OCI-LY3 (cell line): ENCODE data around the gene C1QTNF2.
"Not testable (repeated sequence)": the region's sequence is repeated elsewhere in the genome, so short reads cannot be mapped to it uniquely, and the experiment has no call there.

Experiments used
- H2AFZ ChIP-seq: fragments of 200-600, 300-600 bp; shearing (Covaris generic); 2 replicates; pipeline ENCODE4 v1.6.0; 2014; ENCODE audit warnings: antibody characterized with exemption, low read depth, low read length
- H3K27ac ChIP-seq: fragments of 200-600, 300-600 bp; sonication (generic); 2 replicates; pipeline ENCODE4 v1.5.1; 2014; ENCODE audit warnings: mild to moderate bottlenecking, low read length, moderate library complexity, mixed read lengths
- H3K27me3 ChIP-seq: fragments of 200-600, 300-600 bp; sonication (generic); 2 replicates; pipeline ENCODE4 v1.6.1; 2014; ENCODE audit warnings: low read depth, low read length, mixed read lengths
- H3K36me3 ChIP-seq: fragments of 200-600, 300-600 bp; sonication (generic); replicated peaks from 2 replicates; pipeline ENCODE3; 2014; ENCODE audit warnings: low read depth, low read length, mixed read lengths
- H3K4me1 ChIP-seq: fragments of 300-600, 200-600 bp; sonication (generic); 2 replicates; pipeline ENCODE4 v1.6.1; 2014; ENCODE audit warnings: low read length, mixed read lengths
- H3K4me2 ChIP-seq: fragments of 200-600, 300-600 bp; sonication (generic); 2 replicates; pipeline ENCODE4 v1.6.1; 2014; ENCODE audit warnings: low read length, mixed read lengths
- H3K4me3 ChIP-seq: fragments of 300-600, 200-600 bp; sonication (generic); 2 replicates; pipeline ENCODE4 v1.5.1; 2014; ENCODE audit warnings: antibody characterized with exemption, mild to moderate bottlenecking, low read length, moderate library complexity
- H3K79me2 ChIP-seq: fragments of 300-600, 200-600 bp; shearing (Covaris generic); 2 replicates; pipeline ENCODE4 v1.6.1; 2014; ENCODE audit warnings: mild to moderate bottlenecking, low read length, mixed read lengths
- H3K9ac ChIP-seq: fragments of 300-600, 200-600 bp; shearing (Covaris generic); 2 replicates; pipeline ENCODE4 v1.6.0; 2014; ENCODE audit warnings: mild to moderate bottlenecking, low read length, moderate library complexity
- H3K9me3 ChIP-seq: fragments of 200-600, 300-600 bp; shearing (Covaris generic); 2 replicates; pipeline ENCODE4 v1.6.1; 2014; ENCODE audit warnings: low read length, mixed read lengths; ENCODE audit not compliant: insufficient read depth
- H4K20me1 ChIP-seq: fragments of 200-600, 300-600 bp; sonication (generic); 2 replicates; pipeline ENCODE4 v1.6.1; 2016; ENCODE audit warnings: low read length, mixed read lengths; ENCODE audit not compliant: insufficient read depth
- CTCF ChIP-seq: fragments of 200-600, 300-600 bp; sonication (generic); IDR thresholded peaks from 2 replicates; pipeline ENCODE4 v1.5.1; 2014; ENCODE audit warnings: antibody characterized with exemption, low read length, low read depth
- EZH2phosphoT487 ChIP-seq: fragments of 200-600 bp; shearing (Covaris generic); IDR thresholded peaks from 2 replicates; pipeline ENCODE4 v1.6.1; 2018; ENCODE audit warnings: antibody characterized with exemption, mixed run types, low read depth

The C1QTNF2 gene

GRCh38 chr5:160341309-160341870 is 29.0 kb downstream of the C1QTNF2 start:
- no peaks in the 10 kb centered on the region for H3K9me3 ChIP-seq
- H2AFZ ChIP-seq: no peak overlapping the region
- no peaks in the 10 kb centered on the region for H3K79me2 ChIP-seq
- H4K20me1 ChIP-seq: no peaks in the 10 kb centered on the region
- no peak overlapping the region for H3K27ac ChIP-seq
- H3K4me2 ChIP-seq: no peak overlapping the region
- no peak overlapping the region for H3K9ac ChIP-seq
- peaks cover 4% of the 10 kb centered on the region; the same call in 1 of the 2 replicates for H3K4me1 ChIP-seq
- no peaks in the 10 kb centered on the region for H3K27me3 ChIP-seq
- H3K4me3 ChIP-seq: no peak overlapping the region
- H3K36me3 ChIP-seq: no peaks in the 10 kb centered on the region
- no peak for TF ChIP-seq EZH2phosphoT487
- no peak for TF ChIP-seq CTCF

GRCh38 chr5:160340513-160340912 is 29.9 kb downstream of the C1QTNF2 start:
- H3K4me1 ChIP-seq, H3K27ac ChIP-seq, H2AFZ ChIP-seq, H3K4me3 ChIP-seq, H3K4me2 ChIP-seq, H3K9ac ChIP-seq, H3K9me3 ChIP-seq, H3K79me2 ChIP-seq, H4K20me1 ChIP-seq, H3K36me3 ChIP-seq, H3K27me3 ChIP-seq: not testable (repeated sequence)

DNA sequence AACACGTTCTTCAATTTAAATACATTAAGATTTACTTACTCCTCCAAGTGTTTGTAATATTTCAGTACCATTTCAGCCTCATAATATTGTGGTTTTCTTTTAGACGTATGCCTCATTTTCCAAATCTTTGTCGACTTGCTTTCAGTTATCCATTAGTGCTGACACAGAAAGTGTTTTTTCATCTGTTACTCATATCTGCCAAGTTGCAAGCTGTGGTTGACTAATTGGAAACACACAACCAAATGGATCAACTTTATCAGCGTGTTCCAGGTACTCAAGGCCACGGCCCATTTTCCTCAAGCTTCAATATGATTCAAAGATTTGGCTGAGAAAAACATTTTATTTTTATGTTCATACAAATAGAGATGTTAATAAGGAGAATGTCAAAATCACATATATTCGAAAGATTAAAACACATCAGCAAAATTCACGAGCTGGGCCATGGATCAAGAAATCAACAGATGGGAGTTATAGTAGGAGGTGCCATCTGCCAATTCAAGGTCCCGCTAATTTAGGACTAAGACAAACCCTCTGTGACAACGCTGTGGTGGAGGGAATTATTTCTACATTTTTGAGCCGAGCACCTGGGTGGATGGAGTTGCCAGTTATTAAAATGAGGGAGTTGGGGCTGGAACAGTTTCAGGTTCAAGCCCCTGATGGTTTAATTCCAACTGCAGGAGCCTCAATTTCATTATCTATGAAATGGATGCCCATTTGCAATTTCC is 30.9 kb downstream of the C1QTNF2 start:
- Histone ChIP-seq H3K4me1 (no peaks in the 10 kb centered on the region), H3K27ac (no peak overlapping the region), H3K4me2 (no peak overlapping the region), H2AFZ (no peak overlapping the region), H4K20me1 (no peaks in the 10 kb centered on the region), H3K27me3 (no peaks in the 10 kb centered on the region), H3K36me3 (no peaks in the 10 kb centered on the region), H3K79me2 (no peaks in the 10 kb centered on the region), H3K4me3 (no peak overlapping the region), H3K9me3 (no peaks in the 10 kb centered on the region), H3K9ac (no peak overlapping the region)
- no peak for TF ChIP-seq CTCF
- no peak for TF ChIP-seq EZH2phosphoT487

- H3K4me3 ChIP-seq, H3K27me3 ChIP-seq, H3K9me3 ChIP-seq, H3K79me2 ChIP-seq, H3K9ac ChIP-seq, H3K27ac ChIP-seq, H3K4me1 ChIP-seq, H2AFZ ChIP-seq, H4K20me1 ChIP-seq, H3K36me3 ChIP-seq, H3K4me2 ChIP-seq: not testable (repeated sequence)
These were observed 35.7 kb downstream of the C1QTNF2 start for GRCh38 chr5:160334716-160335115.

- no peaks in the 10 kb centered on the region for H3K4me1 ChIP-seq
- no peak overlapping the region for H3K4me3 ChIP-seq
- no peaks in the 10 kb centered on the region for H3K27me3 ChIP-seq
- H3K79me2 ChIP-seq: no peaks in the 10 kb centered on the region
- no peak overlapping the region for H2AFZ ChIP-seq
- H3K9ac ChIP-seq: no peak overlapping the region
- H3K36me3 ChIP-seq: no peaks in the 10 kb centered on the region
- no peak overlapping the region for H3K4me2 ChIP-seq
- no peak for TF ChIP-seq CTCF
- no peak for TF ChIP-seq EZH2phosphoT487
- H3K27ac ChIP-seq: no peak overlapping the region
- no peaks in the 10 kb centered on the region for H3K9me3 ChIP-seq
- H4K20me1 ChIP-seq: no peaks in the 10 kb centered on the region
These were observed 36.7 kb downstream of the C1QTNF2 start for GRCh38 chr5:160333721-160334120.
